Neural crest cell (in vitro differentiated cells): ENCODE data around the gene ZNF521. TPM values are rescaled to one million over a fixed set of nuclear protein-coding genes. Genes with fewer than 3 reads are reported as not detected.

ENCODE experiments used
- DNase-seq: peaks from one replicate; pipeline ENCODE4 v3.0.0; 2021; ENCODE audit warnings: low read depth, mixed read lengths, low spot score
- H3K27ac Mint-ChIP-seq: one replicate; pipeline ENCODE4 v1.8.0; 2021; ENCODE audit warnings: mild to moderate bottlenecking, mixed read lengths; ENCODE audit not compliant: unreplicated experiment
- H3K27me3 Mint-ChIP-seq: 2 replicates; pipeline ENCODE4 v1.8.0; 2021; ENCODE audit warnings: low read depth, mild to moderate bottlenecking, mixed read lengths
- H3K36me3 Mint-ChIP-seq: 2 replicates; pipeline ENCODE4 v1.8.0; 2021; ENCODE audit warnings: low read depth, mild to moderate bottlenecking, mixed read lengths
- H3K4me1 Mint-ChIP-seq: 2 replicates; pipeline ENCODE4 v1.8.0; 2021; ENCODE audit warnings: mixed read lengths
- H3K4me3 Mint-ChIP-seq: one replicate; pipeline ENCODE4 v1.8.0; 2021; ENCODE audit warnings: mild to moderate bottlenecking, mixed read lengths
- H3K9me3 Mint-ChIP-seq: 2 replicates; pipeline ENCODE4 v1.8.0; 2021; ENCODE audit warnings: mixed read lengths
- CTCF ChIP-seq: fragments of 200-600 bp; sonication (generic); conservative IDR thresholded peaks from 2 replicates; pipeline ENCODE4 v1.5.0; 2021; ENCODE audit warnings: antibody characterized with exemption, mild to moderate bottlenecking
- total RNA-seq: library from RNA; stranded (reverse); gene quantifications from 2 replicates; pipeline ENCODE4 v1.2.1, GENCODE V29; 2021

Gene ZNF521
- total RNA-seq, 1 donor from 2014 or later = 86.1 TPM

DNA sequence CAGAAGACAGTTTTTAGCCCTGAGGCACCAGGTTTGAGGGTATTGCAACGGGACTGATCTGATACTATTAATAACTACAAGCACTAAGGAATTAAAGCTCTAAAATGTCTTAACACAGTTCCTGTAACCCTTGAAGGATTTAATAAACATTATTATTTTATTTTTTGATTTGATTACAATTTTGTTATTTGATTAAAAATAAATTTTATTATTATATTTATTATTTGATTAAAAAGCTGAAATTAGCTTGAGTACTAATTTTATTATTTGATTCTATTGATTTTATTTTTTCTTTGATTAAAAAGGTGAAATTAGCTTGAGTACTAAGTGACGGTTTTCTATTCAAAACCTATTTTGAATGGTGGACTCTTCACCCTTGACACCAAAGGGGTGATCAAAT, 307.3 kb downstream of the ZNF521 start:
- peaks cover 14% of the 10 kb centered on the region for H3K4me1 Mint-ChIP-seq
- H3K9me3 Mint-ChIP-seq = no peaks in the 10 kb centered on the region
- H3K27ac Mint-ChIP-seq = no peak overlapping the region
- H3K4me3 Mint-ChIP-seq = no peak overlapping the region
- TF ChIP-seq CTCF = no peak
- no peak for DNase-seq
- no peaks in the 10 kb centered on the region for H3K36me3 Mint-ChIP-seq
- no peaks in the 10 kb centered on the region for H3K27me3 Mint-ChIP-seq

- no peaks in the 10 kb centered on the region for H3K27me3 Mint-ChIP-seq
- H3K36me3 Mint-ChIP-seq = no peaks in the 10 kb centered on the region
- no peak overlapping the region for H3K27ac Mint-ChIP-seq
- DNase-seq = no peak
- TF ChIP-seq CTCF = no peak
- peaks cover 21% of the 10 kb centered on the region for H3K4me1 Mint-ChIP-seq
- no peaks in the 10 kb centered on the region for H3K9me3 Mint-ChIP-seq
- no peak overlapping the region for H3K4me3 Mint-ChIP-seq
Observed at GRCh38 chr18:25043104-25043503, 308.9 kb downstream of the ZNF521 start.

- no peak for DNase-seq
- H3K27me3 Mint-ChIP-seq = no peaks in the 10 kb centered on the region
- H3K4me1 Mint-ChIP-seq = peaks cover 23% of the 10 kb centered on the region
- no peak overlapping the region for H3K27ac Mint-ChIP-seq
- no peak for TF ChIP-seq CTCF
- H3K9me3 Mint-ChIP-seq = no peaks in the 10 kb centered on the region
- H3K36me3 Mint-ChIP-seq = no peaks in the 10 kb centered on the region
- H3K4me3 Mint-ChIP-seq = no peak overlapping the region
Observed at GRCh38 chr18:25042641-25043051, 309.3 kb downstream of the ZNF521 start.

DNA sequence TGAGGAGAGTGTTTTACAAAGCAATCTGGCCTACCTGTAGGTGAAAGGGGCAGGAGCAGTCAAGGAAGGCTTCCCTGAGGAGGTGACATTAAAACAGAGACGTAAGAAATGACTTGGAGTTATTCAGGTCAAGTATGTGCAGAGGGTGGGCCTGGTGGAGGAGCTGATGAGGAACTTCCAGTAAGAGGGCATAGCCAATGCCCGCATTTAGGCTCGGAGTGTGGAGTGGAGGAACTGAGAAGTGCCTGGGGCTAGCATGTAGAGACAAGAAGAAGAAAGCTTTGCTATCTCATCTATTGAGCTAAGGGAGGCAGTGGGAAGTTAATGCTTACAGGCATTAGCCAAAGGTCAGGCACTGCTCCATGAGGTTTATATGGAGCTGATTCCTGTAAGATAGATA, 312.2 kb downstream of the ZNF521 start:
- Mint-ChIP-seq H3K36me3 (no peaks in the 10 kb centered on the region), H3K4me1 (peaks cover 26% of the 10 kb centered on the region), H3K27ac (peak overlapping the region; percentile 40), H3K4me3 (no peak overlapping the region), H3K27me3 (no peaks in the 10 kb centered on the region), H3K9me3 (no peaks in the 10 kb centered on the region)
- no peak for TF ChIP-seq CTCF
- DNase-seq = no peak

DNA sequence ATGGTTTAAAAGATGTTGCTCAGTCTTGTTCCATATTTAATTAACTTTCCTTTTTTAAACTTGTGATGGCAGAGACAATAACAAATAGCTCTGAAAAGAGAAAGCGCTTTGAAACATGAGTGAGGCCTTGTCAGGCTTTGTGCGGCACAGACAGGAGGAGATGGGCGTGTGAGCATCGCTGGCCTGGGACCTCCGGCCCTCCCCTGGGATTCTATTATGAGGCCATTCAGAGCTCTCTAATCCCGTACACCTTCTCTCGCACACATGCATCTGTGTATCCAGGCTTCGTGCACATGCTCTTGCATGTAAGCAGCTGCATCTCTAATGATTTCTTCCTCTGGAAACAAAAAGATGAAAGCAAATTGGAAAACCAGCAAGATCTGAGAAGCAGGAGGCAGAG, 313.7 kb downstream of the ZNF521 start:
- H3K4me3 Mint-ChIP-seq = no peak overlapping the region
- H3K9me3 Mint-ChIP-seq = no peaks in the 10 kb centered on the region
- H3K4me1 Mint-ChIP-seq = peaks cover 14% of the 10 kb centered on the region
- no peaks in the 10 kb centered on the region for H3K36me3 Mint-ChIP-seq
- peak; percentile 8 for DNase-seq
- no peak overlapping the region for H3K27ac Mint-ChIP-seq
- no peak for TF ChIP-seq CTCF
- no peaks in the 10 kb centered on the region for H3K27me3 Mint-ChIP-seq
